A673 (cell line): ENCODE data around the gene MAB21L1. TPM values are rescaled to one million over a fixed set of nuclear protein-coding genes. Genes with fewer than 3 reads are reported as not detected.

ENCODE experiments used
- BruUV-seq: library from RNA; stranded (reverse); fragments of 400-500 nt; replicated peaks from 2 replicates; lab custom pipeline; 2021; lab: Mats Ljungman, UMichigan
- CTCF ChIA-PET: fragments of 300-600 bp; sonication (Branson Sonifier 250); formaldehyde crosslinking; loops from one replicate; lab custom pipeline; 2022; ENCODE audit warnings: antibody characterized with exemption; lab: Charles Lee
- POLR2A ChIA-PET: fragments of 300-600 bp; sonication (Branson Sonifier 250); formaldehyde crosslinking; loops from one replicate; lab custom pipeline; 2022; ENCODE audit warnings: antibody characterized with exemption; ENCODE audit not compliant: low non-redundant PET; lab: Charles Lee
- DNase-seq: peaks from one replicate; pipeline ENCODE4 v3.0.0-alpha.2; 2015; ENCODE audit warnings: low spot score
- H3K27ac ChIP-seq: fragments of 200-600 bp; sonication (generic); 2 replicates; pipeline ENCODE4 v1.5.1; 2016; ENCODE audit warnings: mixed run types, low read depth, mild to moderate bottlenecking, mixed read lengths, antibody characterized with exemption, low read length; ENCODE audit not compliant: poor library complexity, severe bottlenecking
- H3K27me3 ChIP-seq: fragments of 200-600 bp; sonication (generic); replicated peaks from 2 replicates; pipeline ENCODE4 v1.6.1; 2017; ENCODE audit warnings: mixed run types, low read depth, mild to moderate bottlenecking, mixed read lengths, antibody characterized with exemption, low read length; ENCODE audit not compliant: insufficient read depth, poor library complexity
- H3K36me3 ChIP-seq: fragments of 200-600 bp; sonication (generic); 2 replicates; pipeline ENCODE4 v1.6.1; 2016; ENCODE audit warnings: mixed run types, mild to moderate bottlenecking, mixed read lengths, antibody characterized with exemption, low read length; ENCODE audit not compliant: insufficient read depth, poor library complexity, severe bottlenecking
- H3K4me1 ChIP-seq: fragments of 200-600 bp; sonication (generic); 2 replicates; pipeline ENCODE4 v1.6.1; 2017; ENCODE audit warnings: mixed run types, mild to moderate bottlenecking, mixed read lengths, antibody characterized with exemption, low read length; ENCODE audit not compliant: insufficient read depth, poor library complexity, severe bottlenecking
- H3K4me3 ChIP-seq: fragments of 200-600 bp; sonication (generic); 2 replicates; pipeline ENCODE4 v1.5.1; 2016; ENCODE audit warnings: low read depth, mixed run types, mild to moderate bottlenecking, mixed read lengths, low read length; ENCODE audit not compliant: poor library complexity, severe bottlenecking
- H3K9me3 ChIP-seq: fragments of 200-600 bp; sonication (generic); 2 replicates; pipeline ENCODE4 v1.6.1; 2016; ENCODE audit warnings: mixed run types, low read depth, mild to moderate bottlenecking, mixed read lengths, antibody characterized with exemption, low read length; ENCODE audit not compliant: poor library complexity, severe bottlenecking
- CTCF ChIP-seq: fragments of 300-800, 200-600 bp; sonication (generic); conservative IDR thresholded peaks from 2 replicates; pipeline ENCODE4 v1.5.1; 2017; ENCODE audit warnings: low read depth, mild to moderate bottlenecking, antibody characterized with exemption, low read length, moderate library complexity, mixed read lengths
- EZH2 ChIP-seq: fragments of 200-600 bp; sonication (generic); IDR thresholded peaks from 2 replicates; pipeline ENCODE4 v1.6.1; 2017; ENCODE audit warnings: borderline replicate concordance, low read depth, mild to moderate bottlenecking, mixed read lengths, antibody characterized with exemption, low read length; ENCODE audit not compliant: poor library complexity, severe bottlenecking
- intact Hi-C: fragments of 100-400 bp; cut with micrococcal nuclease; formaldehyde crosslinking; loops from one replicate; pipeline ENCODE4 v1.10.0; 2022; ENCODE audit not compliant: unreplicated experiment
- total RNA-seq: library from RNA; stranded (reverse); gene quantifications from 2 replicates; pipeline ENCODE4 v1.2.3, GENCODE V29; 2021

Gene MAB21L1
- total RNA-seq, 1 experiment from 2014 or later = not detected

GRCh38 chr13:35499676-35500075 is 23.2 kb upstream of the MAB21L1 start:
- no peaks in the 10 kb centered on the region for H3K4me1 ChIP-seq
- no peaks in the 10 kb centered on the region for H3K36me3 ChIP-seq
- H3K27me3 ChIP-seq = no peaks in the 10 kb centered on the region
- no peak for DNase-seq
- intact Hi-C loops = no loop called here
- no peaks in the 10 kb centered on the region for H3K9me3 ChIP-seq
- CTCF ChIA-PET = interaction anchor here (0.5 kb wide), 1 partner anchor 216 kb away, joined by 6 read pairs; no protein-coding TSS in a partner anchor
- TF ChIP-seq CTCF = no peak
- TF ChIP-seq EZH2 = no peak
- H3K27ac ChIP-seq = no peak overlapping the region
- no peak overlapping the region for H3K4me3 ChIP-seq
- BruUV-seq = no TSS peak
- POLR2A ChIA-PET = no interaction called here

- Histone ChIP-seq H3K27ac (no peak overlapping the region), H3K4me3 (no peak overlapping the region)
- intact Hi-C loops = no loop called here
Observed at GRCh38 chr13:35499196-35499662, 22.7 kb upstream of the MAB21L1 start.

GRCh38 chr13:35498231-35498630 is 21.7 kb upstream of the MAB21L1 start:
- H3K27me3 ChIP-seq = no peaks in the 10 kb centered on the region
- TF ChIP-seq CTCF (no peak), EZH2 (no peak)

More at GRCh38 chr13:35499196-35499662, 22.7 kb upstream of the MAB21L1 start:
- no peak for DNase-seq
- Histone ChIP-seq H3K9me3 (no peaks in the 10 kb centered on the region), H3K27me3 (no peaks in the 10 kb centered on the region), H3K36me3 (no peaks in the 10 kb centered on the region), H3K4me1 (no peaks in the 10 kb centered on the region)
- CTCF ChIA-PET = interaction anchor here (0.5 kb wide), 1 partner anchor 216 kb away, joined by 6 read pairs; no protein-coding TSS in a partner anchor
- POLR2A ChIA-PET = no interaction called here
- TF ChIP-seq CTCF (no peak), EZH2 (no peak)
- BruUV-seq = no TSS peak

More at GRCh38 chr13:35498231-35498630, 21.7 kb upstream of the MAB21L1 start:
- Histone ChIP-seq H3K36me3 (no peaks in the 10 kb centered on the region), H3K9me3 (no peaks in the 10 kb centered on the region), H3K4me1 (no peaks in the 10 kb centered on the region), H3K4me3 (no peak overlapping the region), H3K27ac (no peak overlapping the region)
- ChIA-PET CTCF (no interaction called here), POLR2A (no interaction called here)
- intact Hi-C loops = no loop called here
- no TSS peak for BruUV-seq
- DNase-seq = no peak
